ENCODE measurements around the gene SYT9. TPM values are rescaled to one million over a fixed set of nuclear protein-coding genes. Genes with fewer than 3 reads are reported as not detected.

The SYT9 gene
- total and polyA plus RNA-seq, 4 donors: 0.01 to 0.12 TPM; not detected in 2

GRCh38 chr11:7484645-7485044 lies 232.9 kb downstream of the SYT9 start:
- Histone ChIP-seq H3K27ac (ENCODE audit: low read depth in 1 of 2, low read length in 1 of 2) (no peak overlapping the region), H3K27me3 (ENCODE audit: control insufficient read depth in 3 of 3, insufficient read depth in 3 of 3, low read length in 2 of 3) (peaks cover 0 to 4% (median 0%) of the 10 kb centered on the region in 3 donors), H3K4me1 (ENCODE audit: control insufficient read depth in 5 of 5, insufficient read depth in 5 of 5, low read length in 5 of 5) (peaks cover 0 to 25% (median 4%) of the 10 kb centered on the region in 5 donors), H3K9ac (ENCODE audit: insufficient read depth in 1 of 2, low read length in 2 of 2) (peak overlapping the region in 1 of 2 donors; percentile 86), H3K36me3 (ENCODE audit: control insufficient read depth in 4 of 4, insufficient read depth in 4 of 4, low read length in 4 of 4) (peaks cover 0 to 15% (median 2%) of the 10 kb centered on the region in 4 donors), H3K9me3 (ENCODE audit: control insufficient read depth in 4 of 4, insufficient read depth in 3 of 4, low read length in 3 of 4) (peaks cover 0 to 1% (median 0%) of the 10 kb centered on the region in 4 donors), H3K4me3 (no peak overlapping the region)
- WGBS, 2 donors: 55 to 84% methylated on average over 3 of the region's 3 CpGs
- no peak for TF ChIP-seq CTCF (IDR thresholded peaks at IDR 0.05; ENCODE audit: control extremely low read depth, extremely low read depth)
- no peak for ATAC-seq (ENCODE audit: insufficient read depth, low FRiP score)
- DNase-seq: peak in 2 of 3 donors; percentile 6

- Histone ChIP-seq H3K36me3 (ENCODE audit: control insufficient read depth in 4 of 4, insufficient read depth in 4 of 4, low read length in 4 of 4) (peaks cover 0 to 19% (median 2%) of the 10 kb centered on the region in 4 donors), H3K4me1 (ENCODE audit: control insufficient read depth in 5 of 5, insufficient read depth in 5 of 5, low read length in 5 of 5) (peaks cover 0 to 22% (median 4%) of the 10 kb centered on the region in 5 donors), H3K9me3 (ENCODE audit: control insufficient read depth in 4 of 4, insufficient read depth in 3 of 4, low read length in 3 of 4) (peaks cover 0 to 1% (median 0%) of the 10 kb centered on the region in 4 donors), H3K9ac (ENCODE audit: insufficient read depth in 1 of 2, low read length in 2 of 2) (peak within 1 kb of the TSS in 1 of 2 donors; percentile 86), H3K27me3 (ENCODE audit: control insufficient read depth in 3 of 3, insufficient read depth in 3 of 3, low read length in 2 of 3) (peaks cover 0 to 4% (median under 1%) of the 10 kb centered on the region in 3 donors), H3K4me3 (peak within 1 kb of the TSS; percentile 39), H3K27ac (ENCODE audit: low read depth in 1 of 2, low read length in 1 of 2) (peak within 1 kb of the TSS in 1 of 2 donors; percentile 65)
- DNase-seq: peak; percentile 66 to 94 (median 93)
- 63 to 75% methylated on average over 15 of the region's 15 CpGs for WGBS, 2 donors
- no peak for ATAC-seq (ENCODE audit: insufficient read depth, low FRiP score)
- no peak for TF ChIP-seq CTCF (IDR thresholded peaks at IDR 0.05; ENCODE audit: control extremely low read depth, extremely low read depth)
Measured at GRCh38 chr11:7485186-7486097, 233.7 kb downstream of the SYT9 start, which contains the start of gene OLFML1. Gene OLFML1 (plus strand): TSS chr11:7485506. CDS start chr11:7485876, 370 bp downstream.

- Histone ChIP-seq H3K9ac (ENCODE audit: insufficient read depth in 1 of 2, low read length in 2 of 2) (peak overlapping the region in 1 of 2 donors; percentile 86), H3K27me3 (ENCODE audit: control insufficient read depth in 3 of 3, insufficient read depth in 3 of 3, low read length in 2 of 3) (peaks cover 0 to 4% (median 2%) of the 10 kb centered on the region in 3 donors), H3K4me1 (ENCODE audit: control insufficient read depth in 5 of 5, insufficient read depth in 5 of 5, low read length in 5 of 5) (peaks cover 0 to 21% (median 4%) of the 10 kb centered on the region in 5 donors), H3K9me3 (ENCODE audit: control insufficient read depth in 4 of 4, insufficient read depth in 3 of 4, low read length in 3 of 4) (peaks cover 0 to 1% (median 0%) of the 10 kb centered on the region in 4 donors), H3K36me3 (ENCODE audit: control insufficient read depth in 4 of 4, insufficient read depth in 4 of 4, low read length in 4 of 4) (peaks cover 0 to 24% (median 2%) of the 10 kb centered on the region in 4 donors), H3K4me3 (peak overlapping the region; percentile 39), H3K27ac (ENCODE audit: low read depth in 1 of 2, low read length in 1 of 2) (no peak overlapping the region)
- ATAC-seq (ENCODE audit: insufficient read depth, low FRiP score) (no peak), DNase-seq (peak; percentile 48 to 75 (median 71))
- 66 to 85% methylated on average over 2 of the region's 2 CpGs for WGBS, 2 donors
- TF ChIP-seq CTCF (IDR thresholded peaks at IDR 0.05; ENCODE audit: control extremely low read depth, extremely low read depth): no peak
Measured at GRCh38 chr11:7486098-7486780, 234.5 kb downstream of the SYT9 start.

Data from lung (tissue), 12 donors.